Urinary bladder (tissue), 4 donors: ENCODE measurements around the gene ARHGAP6. TPM values are rescaled to one million over a fixed set of nuclear protein-coding genes. Genes with fewer than 3 reads are reported as not detected.
"Not testable (repeated sequence)": the region's sequence is repeated elsewhere in the genome, so short reads cannot be mapped to it uniquely, and the experiment has no call there.

Experiments used
- DNase-seq: peaks from one replicate; pipeline ENCODE4 v3.0.0-alpha.2; 2015; ENCODE audit errors: extremely low spot score
- H3K27ac ChIP-seq: one replicate; pipeline ENCODE4 v1.5.1; 2013; ENCODE audit warnings: low read depth, mild to moderate bottlenecking, moderate library complexity
- H3K36me3 ChIP-seq: one replicate; pipeline ENCODE4 v1.6.1; 2013; ENCODE audit warnings: mild to moderate bottlenecking, moderate library complexity; ENCODE audit not compliant: insufficient read depth
- H3K4me1 ChIP-seq: one replicate; pipeline ENCODE4 v1.6.1; 2013; ENCODE audit warnings: mild to moderate bottlenecking, moderate library complexity; ENCODE audit not compliant: insufficient read depth
- H3K4me3 ChIP-seq: one replicate; pipeline ENCODE4 v1.5.1; 2013; ENCODE audit warnings: low read depth, low read length
- WGBS: extraction: QIAGEN DNeasy Blood & Tissue Kit; methylation state at CpG from one replicate; pipeline ENCODE4 v1.1.7; 2013; 5-methylcytosine and 5-hydroxymethylcytosine counted together
- polyA plus RNA-seq: library from polyadenylated mRNA; stranded (reverse); fragments of 200-250 nt; gene quantifications from one replicate; pipeline ENCODE4 v1.2.3, GENCODE V29; 2013
- total RNA-seq: library from RNA; depleted of rRNA; stranded (reverse); fragments of >200 nt; gene quantifications from one replicate; pipeline ENCODE4 v1.2.3, GENCODE V29; 2014
- donor health status: healthy with polysubstance abuse.
- donor health status: healthy.

Gene ARHGAP6
- total and polyA plus RNA-seq, 2 donors, result 19.6 to 20.7 TPM

DNA sequence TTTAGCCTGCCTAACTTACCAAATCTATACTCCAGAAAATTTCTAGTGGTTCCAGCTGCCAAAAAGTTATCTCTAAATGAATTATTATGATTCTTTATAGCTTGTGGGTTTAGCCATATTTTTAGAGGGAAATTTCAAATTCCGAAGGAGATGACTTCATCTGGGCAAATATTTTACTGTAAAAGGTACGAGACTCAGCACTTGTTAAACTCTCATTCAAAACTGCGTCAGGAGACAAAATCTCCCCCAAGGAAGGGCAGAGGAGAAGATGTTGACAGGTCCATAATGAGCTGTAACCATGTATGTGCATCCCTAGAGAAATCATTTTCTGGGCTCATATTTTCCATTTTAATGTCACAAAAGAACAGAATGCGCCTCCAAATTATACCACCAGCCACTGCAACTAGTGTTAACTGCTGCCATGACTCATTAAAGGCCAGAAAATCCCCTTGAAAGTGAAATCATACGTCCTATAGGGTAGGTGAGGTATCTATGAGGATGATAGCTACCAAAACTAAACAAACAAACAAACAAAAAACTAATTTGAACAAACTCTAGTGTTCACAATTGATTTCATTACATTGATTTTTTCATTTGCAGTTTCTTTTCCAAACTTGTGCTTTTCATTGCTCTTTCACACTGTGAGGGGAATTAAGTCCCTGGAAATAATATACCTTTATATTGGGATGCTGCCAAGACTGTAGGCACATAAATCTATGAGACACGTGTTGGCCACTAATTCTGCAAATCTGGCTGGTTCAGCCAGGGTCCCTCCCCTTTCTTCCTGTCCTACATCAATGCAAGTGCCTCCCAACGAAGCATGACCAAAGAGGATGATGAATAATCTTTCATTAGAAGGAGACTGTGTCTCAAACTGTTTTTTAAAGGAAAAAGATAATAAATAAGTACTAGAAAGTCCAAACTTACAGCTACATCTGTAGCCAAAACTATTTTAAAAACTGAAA, 85.8 kb downstream of the ARHGAP6 start:
- Histone ChIP-seq H3K27ac (no peak overlapping the region), H3K4me1 (no peaks in the 10 kb centered on the region), H3K4me3 (no peak overlapping the region), H3K36me3 (no peaks in the 10 kb centered on the region)
- WGBS, result 39% methylated on average over 7 of the region's 7 CpGs
- DNase-seq, result no peak

DNA sequence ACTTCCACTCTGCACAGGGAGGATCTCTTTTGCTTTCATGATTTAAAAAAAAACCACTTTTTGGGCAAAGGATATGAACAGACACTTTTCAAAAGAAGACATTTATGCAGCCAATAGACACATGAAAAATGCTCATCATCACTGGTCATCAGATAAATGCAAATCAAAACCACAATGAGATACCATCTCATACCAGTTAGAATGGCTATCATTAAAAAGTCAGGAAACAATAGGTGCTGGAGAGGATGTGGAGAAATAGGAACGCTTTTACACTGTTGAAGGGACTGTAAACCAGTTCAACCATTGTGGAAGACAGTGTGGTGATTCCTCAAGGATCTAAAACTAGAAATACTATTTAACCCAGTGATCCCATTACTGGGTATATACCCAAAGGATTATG, 87.4 kb downstream of the ARHGAP6 start:
- not testable (repeated sequence) for H3K4me3 ChIP-seq, DNase-seq, H3K36me3 ChIP-seq, H3K4me1 ChIP-seq, H3K27ac ChIP-seq
- WGBS, result 89% methylated on average over 1 of the region's 1 CpG

DNA sequence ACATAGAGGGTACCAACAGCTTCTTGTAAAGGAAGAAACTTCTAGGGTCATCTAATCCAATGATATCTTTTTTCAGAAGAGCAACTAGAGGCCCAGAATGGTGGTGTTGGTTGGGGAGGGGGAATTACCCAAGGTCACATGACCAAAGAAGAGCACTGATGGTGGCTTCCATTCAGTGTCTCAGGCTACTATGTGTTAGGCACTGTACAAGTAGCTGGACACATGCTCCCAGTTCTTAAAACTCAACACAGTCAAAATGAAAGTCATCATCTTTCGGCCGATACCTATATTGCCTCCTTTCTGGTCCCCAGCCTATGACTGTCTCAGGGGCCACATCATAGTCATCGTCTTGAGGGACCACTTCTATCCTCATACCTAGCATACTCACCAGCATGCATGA, 88.1 kb downstream of the ARHGAP6 start:
- WGBS, result 98% methylated on average over 3 of the region's 3 CpGs
- no peak overlapping the region for H3K27ac ChIP-seq
- H3K4me1 ChIP-seq, result no peaks in the 10 kb centered on the region
- no peak overlapping the region for H3K4me3 ChIP-seq
- no peak for DNase-seq
- H3K36me3 ChIP-seq, result no peaks in the 10 kb centered on the region

DNA sequence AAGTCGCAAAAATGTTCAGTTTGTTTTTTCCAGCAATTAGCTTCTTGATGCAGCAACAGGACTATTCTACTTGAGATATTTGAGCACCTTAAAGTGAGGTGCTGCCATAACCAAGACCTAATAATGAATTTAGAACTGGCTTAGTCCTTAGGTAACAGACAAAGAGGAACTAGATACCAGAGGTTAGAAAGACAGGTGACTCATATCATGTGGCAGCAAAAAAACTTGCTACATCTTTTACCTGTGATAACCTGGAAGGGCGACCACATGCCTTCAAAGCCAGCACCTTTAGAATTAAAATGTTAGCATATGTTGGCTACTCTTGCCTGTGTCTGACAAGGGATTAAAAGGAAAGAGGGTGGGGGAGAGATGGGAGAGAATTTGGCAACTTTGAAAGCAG, 90.4 kb downstream of the ARHGAP6 start:
- 91% methylated on average over 2 of the region's 2 CpGs for WGBS

DNA sequence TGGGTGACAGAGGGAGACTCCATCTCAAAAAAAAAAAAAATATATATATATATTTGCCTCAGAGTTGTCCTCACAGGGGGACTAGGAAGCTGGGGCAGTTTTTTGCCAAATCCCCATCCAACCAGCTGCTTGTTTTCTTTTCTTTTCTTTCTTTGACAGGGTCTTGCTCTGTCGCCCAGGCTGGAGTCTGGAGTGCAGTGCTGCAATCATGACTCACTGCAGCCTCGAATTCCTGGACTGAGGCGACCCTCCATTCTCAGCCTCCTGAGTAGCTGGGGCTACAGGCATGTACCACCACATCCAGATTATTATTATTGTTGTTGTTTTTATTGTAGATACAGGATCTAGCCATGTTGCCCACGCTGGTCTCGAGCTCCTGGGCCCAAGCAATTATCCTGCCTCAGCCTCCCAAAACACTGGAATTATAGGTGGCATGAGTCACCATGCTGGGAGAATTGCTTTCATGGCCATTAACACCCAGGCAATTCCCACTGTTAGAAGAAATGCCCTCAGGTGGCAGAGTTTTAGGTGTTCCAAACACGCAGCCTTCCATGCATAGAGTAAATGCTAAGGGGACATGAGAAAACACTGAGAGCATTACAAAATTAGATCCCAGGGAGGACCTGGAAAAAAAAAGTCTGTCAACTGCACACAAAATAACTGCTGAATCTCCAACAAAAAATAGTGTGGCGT, 98.0 kb downstream of the ARHGAP6 start:
- H3K27ac ChIP-seq, result no peak overlapping the region
- H3K4me3 ChIP-seq, result no peak overlapping the region
- H3K36me3 ChIP-seq, result no peaks in the 10 kb centered on the region
- no peak for DNase-seq
- WGBS, result 88% methylated on average over 7 of the region's 7 CpGs
- no peaks in the 10 kb centered on the region for H3K4me1 ChIP-seq

More for the DNA sequence above, 90.4 kb downstream of the ARHGAP6 start:
- Histone ChIP-seq H3K4me3 (no peak overlapping the region), H3K36me3 (no peaks in the 10 kb centered on the region), H3K27ac (no peak overlapping the region), H3K4me1 (no peaks in the 10 kb centered on the region)
- no peak for DNase-seq

DNA sequence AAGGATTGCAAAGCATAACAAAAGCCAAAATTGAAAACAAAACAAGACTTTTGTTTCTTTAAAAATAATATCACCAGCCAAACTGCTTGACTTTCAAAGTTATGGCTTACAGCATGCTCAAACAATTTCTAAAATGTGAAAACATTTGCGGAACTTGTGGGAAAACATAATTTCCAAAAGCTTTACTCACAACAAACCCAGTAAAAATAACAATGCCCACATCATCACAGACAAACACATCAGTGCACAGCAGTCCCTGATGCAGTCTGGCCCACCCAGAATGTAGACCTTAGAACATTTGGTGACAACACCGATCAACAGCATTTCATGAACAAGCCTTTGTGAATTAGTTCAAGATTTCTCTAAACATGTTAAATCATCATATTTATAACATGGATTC, 98.9 kb downstream of the ARHGAP6 start:
- Histone ChIP-seq H3K36me3 (no peaks in the 10 kb centered on the region), H3K4me1 (no peaks in the 10 kb centered on the region), H3K27ac (no peak overlapping the region), H3K4me3 (no peak overlapping the region)
- DNase-seq, result no peak
- whole genome bisulfite sequencing, result 75% methylated on average over 2 of the region's 2 CpGs

DNA sequence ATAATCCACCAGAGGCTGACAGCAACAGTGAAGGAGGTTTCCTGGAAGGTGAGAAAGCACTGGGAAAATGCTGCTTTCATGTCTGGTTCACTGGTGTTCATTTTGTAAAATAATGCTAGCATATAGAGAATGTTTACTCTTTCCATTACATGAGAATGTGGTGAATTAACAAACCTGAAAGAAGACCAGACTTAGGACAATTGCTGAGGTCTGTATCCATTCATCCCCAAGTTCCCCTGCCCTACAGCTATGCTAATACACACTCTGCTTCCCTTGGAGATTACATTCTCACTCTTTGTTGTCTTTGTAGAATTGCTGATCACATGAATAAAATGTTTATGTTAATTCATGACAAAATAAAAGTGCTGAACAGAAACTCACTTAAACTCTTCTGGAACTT, 99.5 kb downstream of the ARHGAP6 start:
- DNase-seq, result no peak
- no peaks in the 10 kb centered on the region for H3K4me1 ChIP-seq

DNA sequence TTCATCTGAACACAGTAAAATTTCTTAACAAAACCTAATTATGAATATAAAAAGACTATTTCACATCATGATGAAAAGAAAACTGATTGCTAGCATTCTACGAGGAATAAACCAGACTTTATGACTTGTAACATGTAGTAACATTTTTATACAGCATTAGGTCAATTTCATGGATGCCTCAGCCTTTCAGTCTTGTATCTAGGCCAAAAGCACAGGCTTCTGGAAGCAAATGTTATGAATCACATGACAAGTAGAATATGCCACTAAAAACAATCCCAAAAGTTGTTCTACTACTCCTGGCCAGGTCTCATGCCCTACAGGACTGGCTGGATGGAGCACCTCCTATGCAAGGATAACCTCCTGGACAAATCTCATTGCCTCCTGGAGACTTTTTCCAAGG, 101.2 kb downstream of the ARHGAP6 start:
- DNase-seq, result no peak
- WGBS, result 65% methylated on average over 1 of the region's 1 CpG
- no peak overlapping the region for H3K27ac ChIP-seq
- H3K4me1 ChIP-seq, result no peaks in the 10 kb centered on the region
- H3K4me3 ChIP-seq, result no peak overlapping the region
- no peaks in the 10 kb centered on the region for H3K36me3 ChIP-seq

More for the DNA sequence above, 99.5 kb downstream of the ARHGAP6 start:
- Histone ChIP-seq H3K27ac (no peak overlapping the region), H3K36me3 (no peaks in the 10 kb centered on the region), H3K4me3 (no peak overlapping the region)

DNA sequence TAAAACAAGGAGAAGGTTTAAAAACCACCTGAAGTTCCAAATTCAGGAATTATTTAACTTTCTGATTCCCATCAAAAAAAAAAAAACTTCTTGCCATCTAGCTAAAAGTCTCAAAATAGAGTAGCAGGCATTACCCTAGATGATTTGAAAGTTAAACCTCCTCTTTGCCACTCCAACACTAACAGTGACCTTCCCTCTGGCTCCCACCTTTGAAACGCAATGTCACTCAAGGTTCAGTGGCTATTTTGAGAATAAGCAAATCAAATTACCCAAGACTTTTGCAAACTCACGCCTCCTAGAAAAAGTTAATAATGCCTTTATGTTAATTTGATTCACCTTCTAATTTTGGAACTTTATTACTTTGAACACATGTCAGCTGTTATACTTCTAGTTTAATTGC, 103.2 kb downstream of the ARHGAP6 start:
- no peaks in the 10 kb centered on the region for H3K4me1 ChIP-seq
- WGBS, result 90% methylated on average over 2 of the region's 2 CpGs
- H3K27ac ChIP-seq, result no peak overlapping the region
- H3K36me3 ChIP-seq, result no peaks in the 10 kb centered on the region
- DNase-seq, result no peak
- H3K4me3 ChIP-seq, result no peak overlapping the region

DNA sequence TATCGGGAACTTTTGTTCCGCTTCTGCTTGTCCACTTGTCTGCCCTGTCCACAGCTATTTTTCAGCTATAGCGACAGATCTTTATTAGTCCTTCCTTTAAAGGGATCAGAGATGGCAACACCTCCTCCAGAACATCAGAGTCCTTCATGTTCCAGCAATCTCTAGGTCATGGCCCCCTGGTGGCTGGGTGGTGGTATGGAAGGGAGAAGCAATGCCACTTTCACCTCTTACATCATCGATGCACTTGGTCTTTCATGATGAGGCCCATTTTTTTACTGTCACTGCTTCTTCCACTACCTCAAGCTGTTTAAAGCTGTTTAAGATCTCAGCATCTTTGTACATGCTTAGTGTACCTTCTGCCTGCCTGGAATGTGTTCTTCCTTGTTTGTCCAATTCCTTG, 106.7 kb downstream of the ARHGAP6 start:
- 97% methylated on average over 4 of the region's 4 CpGs for WGBS
- Histone ChIP-seq H3K4me3 (no peak overlapping the region), H3K36me3 (no peaks in the 10 kb centered on the region), H3K27ac (no peak overlapping the region), H3K4me1 (no peaks in the 10 kb centered on the region)
- DNase-seq, result no peak

DNA sequence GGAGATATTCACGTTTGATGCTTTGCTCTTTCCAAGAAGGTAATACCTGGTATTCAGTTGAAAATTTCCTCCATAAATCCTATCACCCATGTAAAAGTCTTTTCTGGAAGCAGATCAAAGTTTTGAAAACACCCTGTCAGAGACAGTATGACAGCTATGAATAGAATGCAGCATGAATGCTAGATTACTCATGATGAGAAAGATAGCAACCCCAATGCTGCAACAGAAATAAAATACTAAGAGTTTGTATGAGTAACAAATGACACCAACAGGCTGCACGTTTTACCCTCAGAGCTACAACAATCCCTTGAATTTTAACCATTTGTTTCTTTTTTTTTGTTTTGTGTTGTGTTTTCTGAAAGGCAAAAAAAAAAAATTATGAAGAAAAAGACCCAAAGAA, 108.6 kb downstream of the ARHGAP6 start:
- no peak overlapping the region for H3K27ac ChIP-seq
- no peak for DNase-seq
- no peaks in the 10 kb centered on the region for H3K36me3 ChIP-seq
- WGBS, result 19% methylated on average over 2 of the region's 2 CpGs
- no peaks in the 10 kb centered on the region for H3K4me1 ChIP-seq
- H3K4me3 ChIP-seq, result no peak overlapping the region

DNA sequence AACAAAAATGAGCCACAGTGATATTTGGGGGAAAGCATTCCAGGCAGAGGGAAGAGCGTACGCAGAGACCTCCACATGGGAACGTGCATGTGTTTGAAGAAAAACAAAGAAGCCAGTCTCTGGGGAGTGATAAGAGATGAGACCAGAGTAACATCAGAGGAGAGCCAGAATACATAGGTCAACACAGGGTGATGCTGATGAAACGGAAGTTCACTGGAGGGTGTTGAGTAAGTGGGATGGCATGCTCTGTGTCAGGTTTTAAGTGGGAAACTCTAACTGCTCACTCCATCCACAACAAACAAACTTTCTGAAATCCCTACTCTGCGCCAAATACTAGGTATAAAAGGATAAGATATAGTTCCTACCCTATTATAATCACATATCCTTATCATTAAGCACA, 110.0 kb downstream of the ARHGAP6 start:
- H3K4me3 ChIP-seq, result no peak overlapping the region
- H3K27ac ChIP-seq, result no peak overlapping the region
- WGBS, result 80% methylated on average over 5 of the region's 5 CpGs
- H3K4me1 ChIP-seq, result no peaks in the 10 kb centered on the region
- no peak for DNase-seq
- H3K36me3 ChIP-seq, result no peaks in the 10 kb centered on the region

DNA sequence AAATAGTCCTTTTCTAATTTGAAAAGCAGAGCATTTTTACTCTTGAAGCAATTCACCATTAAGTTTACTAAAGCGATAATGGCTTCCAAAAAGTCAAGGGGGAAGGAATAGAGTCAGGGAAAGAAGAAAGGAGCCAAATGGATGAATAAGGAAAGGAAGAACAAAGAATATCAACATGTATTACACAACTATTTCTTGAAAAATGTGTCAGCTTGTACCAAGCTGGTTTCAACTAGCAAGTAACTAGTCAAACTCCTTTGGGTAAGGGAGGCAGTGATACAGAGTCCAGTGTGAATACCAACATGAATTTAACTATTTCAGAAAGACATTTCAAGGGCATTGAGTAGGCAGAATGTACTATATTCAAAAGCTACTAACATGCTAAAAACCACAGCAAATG, 112.1 kb downstream of the ARHGAP6 start:
- Histone ChIP-seq H3K4me1 (no peaks in the 10 kb centered on the region), H3K4me3 (no peak overlapping the region), H3K27ac (no peak overlapping the region), H3K36me3 (no peaks in the 10 kb centered on the region)
- DNase-seq, result no peak
- WGBS, result 89% methylated on average over 1 of the region's 1 CpG

DNA sequence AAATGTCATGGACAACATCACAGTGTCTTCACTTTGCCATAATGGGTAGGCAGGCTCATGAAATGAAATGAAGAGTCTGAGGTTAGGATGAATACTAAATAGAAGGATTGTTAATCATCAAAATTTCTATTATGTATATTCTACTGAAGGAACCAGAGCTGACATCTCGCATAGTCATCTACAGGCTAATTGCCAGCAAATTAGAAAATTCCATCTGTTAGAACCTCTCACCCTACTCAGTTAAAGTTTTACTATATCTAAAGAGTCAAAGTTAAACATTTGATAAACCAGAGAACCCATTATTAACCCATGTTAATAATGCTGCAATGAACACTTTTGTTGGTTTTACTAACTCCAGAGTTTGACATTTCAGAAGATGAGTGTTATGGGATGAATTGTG, 114.6 kb downstream of the ARHGAP6 start:
- no peak for DNase-seq
- WGBS, result 86% methylated on average over 1 of the region's 1 CpG
- Histone ChIP-seq H3K4me3 (no peak overlapping the region), H3K27ac (no peak overlapping the region), H3K4me1 (no peaks in the 10 kb centered on the region), H3K36me3 (no peaks in the 10 kb centered on the region)
